Loucy (cell line): ENCODE data around the gene CD44.

Source experiments
- H2AFZ ChIP-seq: fragments of 200-600 bp; sonication (generic); 2 replicates; pipeline ENCODE4 v1.6.0; 2016; ENCODE audit warnings: antibody characterized with exemption, mild to moderate bottlenecking, low read length, moderate library complexity
- H3F3A ChIP-seq: fragments of 200-600 bp; 2 replicates; pipeline ENCODE4 v1.6.0; 2016; ENCODE audit warnings: antibody characterized with exemption, low read depth, mild to moderate bottlenecking
- H3K27me3 ChIP-seq: fragments of 200-600 bp; sonication (generic); 2 replicates; pipeline ENCODE4 v1.6.1; 2014; ENCODE audit warnings: low read length, mild to moderate bottlenecking; ENCODE audit not compliant: insufficient read depth, poor library complexity, severe bottlenecking
- H3K36me3 ChIP-seq: fragments of 200-600 bp; sonication (generic); 2 replicates; pipeline ENCODE4 v1.6.1; 2016; ENCODE audit warnings: low read length; ENCODE audit not compliant: insufficient read depth
- H3K4me1 ChIP-seq: fragments of 200-600 bp; sonication (generic); 2 replicates; pipeline ENCODE4 v1.5.1; 2014; ENCODE audit warnings: low read length, mild to moderate bottlenecking; ENCODE audit not compliant: insufficient read depth, poor library complexity, severe bottlenecking
- H3K4me2 ChIP-seq: fragments of 200-600 bp; sonication (generic); 2 replicates; pipeline ENCODE4 v1.6.0; 2014; ENCODE audit warnings: antibody characterized with exemption, low read length, low read depth, mild to moderate bottlenecking; ENCODE audit not compliant: poor library complexity, severe bottlenecking
- H3K4me3 ChIP-seq: fragments of 200-600 bp; sonication (generic); 2 replicates; pipeline ENCODE4 v1.5.1; 2014; ENCODE audit warnings: low read length, mild to moderate bottlenecking, mixed read lengths; ENCODE audit not compliant: poor library complexity, severe bottlenecking
- H3K79me2 ChIP-seq: fragments of 200-600 bp; sonication (generic); 2 replicates; pipeline ENCODE4 v1.6.1; 2014; ENCODE audit warnings: low read length; ENCODE audit not compliant: insufficient read depth
- H3K9ac ChIP-seq: fragments of 200-600 bp; sonication (generic); 2 replicates; pipeline ENCODE4 v1.6.0; 2014; ENCODE audit warnings: mild to moderate bottlenecking, low read depth, low read length, moderate library complexity; ENCODE audit not compliant: poor library complexity, severe bottlenecking
- H3K9me2 ChIP-seq: fragments of 200-600 bp; sonication (generic); replicated peaks from 2 replicates; pipeline ENCODE4 v1.6.1; 2016; ENCODE audit warnings: low read depth, low read length, mixed read lengths
- H3K9me3 ChIP-seq: fragments of 200-600 bp; sonication (generic); 2 replicates; pipeline ENCODE4 v1.6.1; 2014; ENCODE audit warnings: mild to moderate bottlenecking, antibody characterized with exemption, low read length, low read depth; ENCODE audit not compliant: insufficient read depth
- H4K20me1 ChIP-seq: fragments of 200-600 bp; sonication (generic); 2 replicates; pipeline ENCODE4 v1.6.0; 2014; ENCODE audit warnings: antibody characterized with exemption, low read length, mild to moderate bottlenecking; ENCODE audit not compliant: insufficient read depth, poor library complexity, severe bottlenecking
- CTCF ChIP-seq: fragments of 200-600 bp; sonication (generic); conservative IDR thresholded peaks from 2 replicates; pipeline ENCODE4 v1.5.1; 2014; ENCODE audit warnings: mild to moderate bottlenecking, antibody characterized with exemption, low read length
- EZH2phosphoT487 ChIP-seq: fragments of 200-600 bp; IDR thresholded peaks from 2 replicates; pipeline ENCODE4 v1.6.1; 2018; ENCODE audit warnings: antibody characterized with exemption, mild to moderate bottlenecking, moderate library complexity, borderline replicate concordance

The CD44 gene

GRCh38 chr11:35162745-35163144 is 23.8 kb downstream of the CD44 start:
- Histone ChIP-seq H3F3A (peaks cover 9% of the 10 kb centered on the region; the same call in 1 of the 2 replicates), H3K36me3 (peaks cover 7% of the 10 kb centered on the region; the same call in 1 of the 2 replicates), H3K4me2 (no peak overlapping the region), H3K27me3 (no peaks in the 10 kb centered on the region), H3K4me1 (peaks cover 91% of the 10 kb centered on the region), H3K9me2 (no peaks in the 10 kb centered on the region), H3K9me3 (no peaks in the 10 kb centered on the region), H4K20me1 (peaks cover 87% of the 10 kb centered on the region), H3K4me3 (no peak overlapping the region), H2AFZ (no peak overlapping the region), H3K9ac (no peak overlapping the region), H3K79me2 (peaks cover 93% of the 10 kb centered on the region)
- TF ChIP-seq CTCF (no peak), EZH2phosphoT487 (no peak)

- Histone ChIP-seq H3K36me3 (peaks cover 7% of the 10 kb centered on the region; the same call in 1 of the 2 replicates), H4K20me1 (peaks cover 84% of the 10 kb centered on the region), H3K4me2 (peak overlapping the region; percentile 15), H3K9ac (no peak overlapping the region), H3K79me2 (peaks cover 93% of the 10 kb centered on the region), H2AFZ (no peak overlapping the region), H3F3A (peaks cover 9% of the 10 kb centered on the region; the same call in 1 of the 2 replicates), H3K9me3 (no peaks in the 10 kb centered on the region), H3K27me3 (no peaks in the 10 kb centered on the region), H3K4me1 (peaks cover 92% of the 10 kb centered on the region), H3K9me2 (no peaks in the 10 kb centered on the region), H3K4me3 (no peak overlapping the region)
- TF ChIP-seq CTCF (no peak), EZH2phosphoT487 (no peak)
These were observed 24.2 kb downstream of the CD44 start for GRCh38 chr11:35163209-35163608.

- H3K36me3 ChIP-seq = peaks cover 7% of the 10 kb centered on the region; the same call in 1 of the 2 replicates
- H3K79me2 ChIP-seq = peaks cover 93% of the 10 kb centered on the region
- no peaks in the 10 kb centered on the region for H3K27me3 ChIP-seq
- H3K4me2 ChIP-seq = peak overlapping the region; percentile 15
- TF ChIP-seq CTCF (peak; percentile 75), EZH2phosphoT487 (no peak)
- H3K9ac ChIP-seq = no peak overlapping the region
- no peak overlapping the region for H2AFZ ChIP-seq
- peaks cover 84% of the 10 kb centered on the region for H4K20me1 ChIP-seq
- H3F3A ChIP-seq = peaks cover 9% of the 10 kb centered on the region; the same call in 1 of the 2 replicates
- no peak overlapping the region for H3K4me3 ChIP-seq
- H3K4me1 ChIP-seq = peaks cover 92% of the 10 kb centered on the region
- no peaks in the 10 kb centered on the region for H3K9me2 ChIP-seq
- no peaks in the 10 kb centered on the region for H3K9me3 ChIP-seq
These were observed 24.9 kb downstream of the CD44 start for GRCh38 chr11:35163702-35164496.
